GM15510 (cell line): ENCODE measurements around the gene ZNF37A.

Experiments
- POLR2A ChIP-seq: IDR thresholded peaks from 3 replicates; pipeline ENCODE4 v1.6.1; 2011; ENCODE audit warnings: borderline replicate concordance; ENCODE audit not compliant: insufficient read length; ENCODE audit errors: extremely low read depth

The ZNF37A gene

GRCh38 chr10:38094158-38094926, at the start of gene ZNF37A:
TSS of gene ZNF37A (plus strand) at chr10:38094337. CDS start at chr10:38096618, 2,281 bp downstream.
- peak; percentile 65 for TF ChIP-seq POLR2A

DNA sequence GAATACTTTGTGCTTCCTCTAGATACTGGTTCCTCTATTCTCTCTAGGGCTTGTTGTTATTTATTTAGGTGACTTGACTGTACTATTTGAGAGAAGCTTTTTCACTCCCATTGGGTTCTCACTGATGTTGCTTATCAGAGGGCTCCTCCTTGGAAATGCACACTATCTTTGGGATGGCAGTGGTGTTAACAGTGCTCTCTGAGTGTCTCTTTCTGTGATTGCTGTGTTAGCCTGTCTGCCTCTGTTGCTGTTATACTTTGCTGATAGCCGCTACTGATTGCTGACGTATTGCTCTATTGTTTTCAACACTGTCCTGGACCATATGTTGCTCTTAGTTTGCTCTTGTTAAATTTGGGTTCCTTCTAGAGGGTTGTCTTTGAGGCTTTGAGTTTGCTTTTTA, 49.0 kb upstream of the ZNF37A start:
- no peak for TF ChIP-seq POLR2A

DNA sequence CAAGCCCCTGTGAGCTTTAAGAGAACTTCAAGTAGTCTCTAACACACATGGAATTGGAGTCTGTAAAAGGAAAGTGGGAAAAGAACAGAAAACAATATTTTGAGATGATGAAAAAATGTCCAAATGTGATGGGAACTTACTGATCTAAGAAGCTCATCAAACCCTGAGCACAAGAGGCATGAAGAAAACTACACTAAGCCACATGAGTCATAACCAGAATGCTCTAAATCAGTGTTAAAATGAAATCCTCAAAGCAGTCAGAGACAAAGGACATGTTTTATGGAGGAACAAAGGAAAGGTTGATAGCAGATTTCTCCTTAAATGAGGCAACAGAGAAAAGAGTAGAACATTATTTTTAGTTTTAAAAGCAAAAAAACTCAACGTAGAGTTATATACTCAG, 46.5 kb upstream of the ZNF37A start:
- TF ChIP-seq POLR2A, result no peak

DNA sequence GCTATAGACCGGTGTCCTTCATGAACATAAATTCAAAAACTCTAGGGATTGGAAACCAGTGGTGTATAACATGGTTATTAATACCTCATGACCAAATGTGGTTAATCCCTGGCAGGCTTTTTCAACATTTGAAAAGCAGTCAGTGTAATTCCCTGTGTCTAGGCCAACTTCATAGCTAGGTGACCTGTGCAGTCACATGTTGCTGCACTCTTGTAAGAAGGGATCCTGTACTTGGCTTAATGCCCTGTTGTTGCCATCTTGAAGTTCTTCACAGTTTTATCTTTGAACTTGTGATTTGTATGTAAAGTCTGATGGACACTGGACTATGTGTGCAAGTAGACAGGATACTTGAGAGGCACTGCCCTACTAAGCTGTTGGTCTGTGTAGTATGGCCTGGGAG, 43.9 kb upstream of the ZNF37A start:
- no peak for TF ChIP-seq POLR2A

GRCh38 chr10:38054361-38054797, 39.8 kb upstream of the ZNF37A start:
- TF ChIP-seq POLR2A, result no peak

GRCh38 chr10:38070501-38070900, 23.6 kb upstream of the ZNF37A start:
- TF ChIP-seq POLR2A, result no peak

DNA sequence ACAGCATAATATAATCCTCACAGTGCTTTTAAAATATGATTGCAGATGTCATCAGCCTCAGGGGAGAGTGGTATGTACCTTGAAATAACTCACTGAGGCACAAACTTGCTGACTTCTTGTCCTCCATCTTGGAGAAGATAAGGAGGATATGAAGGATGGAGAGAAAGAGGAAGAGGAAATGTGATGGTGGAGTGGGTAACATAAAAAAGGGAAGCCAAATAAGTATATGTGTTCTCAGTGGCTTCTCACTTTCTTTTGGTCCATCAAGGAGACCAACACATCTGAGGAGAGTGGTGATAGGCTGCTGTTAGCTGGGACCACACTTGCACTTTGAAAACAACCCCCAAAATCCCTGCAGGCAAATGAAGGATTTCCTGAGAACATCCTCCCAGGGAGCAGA, 21.6 kb upstream of the ZNF37A start:
- TF ChIP-seq POLR2A, result no peak

DNA sequence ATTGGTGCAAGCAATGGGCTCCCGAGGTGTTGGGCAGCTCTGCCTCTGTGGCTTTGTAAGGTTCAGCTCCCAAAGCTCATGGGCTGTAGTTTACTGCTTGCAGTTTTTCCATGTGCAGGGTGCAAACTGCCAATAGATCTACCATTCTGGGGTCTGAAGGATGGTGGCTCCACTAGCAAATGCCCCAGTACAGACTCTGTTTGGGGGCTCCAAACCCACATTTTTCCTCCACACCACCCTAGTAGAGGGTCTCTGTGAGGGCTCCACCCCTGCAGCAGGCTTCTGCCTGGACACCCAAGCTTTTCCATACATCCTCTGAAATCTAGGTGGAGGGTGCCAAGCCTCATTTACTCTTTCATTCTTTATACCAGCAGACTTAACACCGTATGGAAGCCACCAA, 17.4 kb upstream of the ZNF37A start:
- no peak for TF ChIP-seq POLR2A

- TF ChIP-seq POLR2A, result no peak
These were observed 350 bp upstream of the ZNF37A start for GRCh38 chr10:38093816-38094157.

DNA sequence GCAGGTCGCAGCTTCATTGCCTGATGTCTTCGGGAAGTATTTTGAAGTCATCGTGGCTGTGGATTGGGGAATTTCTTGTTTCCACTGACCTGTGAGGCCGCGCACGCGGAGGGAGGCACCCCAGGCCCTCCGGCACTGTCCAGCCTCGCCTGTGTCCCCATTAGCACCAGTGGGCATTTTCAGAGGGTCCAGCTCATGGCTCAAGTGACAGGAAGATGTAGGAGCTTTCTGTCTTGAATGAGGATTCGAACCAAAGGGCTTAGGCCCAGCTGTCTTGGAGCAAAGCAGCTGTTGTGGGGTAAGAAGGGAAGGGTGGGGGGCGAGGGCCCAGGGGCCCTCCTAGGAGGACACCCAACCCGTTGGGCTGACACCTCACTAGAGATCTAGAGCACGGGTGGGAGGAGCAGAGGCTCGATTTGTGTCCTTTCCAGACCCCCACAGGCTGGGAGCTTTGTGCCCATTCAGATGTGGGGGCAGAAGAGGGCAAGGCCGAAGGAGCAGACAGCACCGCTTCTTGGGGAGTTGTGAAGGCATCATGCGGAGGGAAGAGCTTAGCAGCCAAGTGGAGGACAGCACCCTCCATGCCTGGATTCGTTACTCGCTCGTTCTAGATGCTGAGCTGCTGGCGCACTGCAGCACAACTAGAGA, 914 bp downstream of the ZNF37A start:
- TF ChIP-seq POLR2A, result no peak

GRCh38 chr10:38102880-38103279, 8.7 kb downstream of the ZNF37A start:
- no peak for TF ChIP-seq POLR2A

DNA sequence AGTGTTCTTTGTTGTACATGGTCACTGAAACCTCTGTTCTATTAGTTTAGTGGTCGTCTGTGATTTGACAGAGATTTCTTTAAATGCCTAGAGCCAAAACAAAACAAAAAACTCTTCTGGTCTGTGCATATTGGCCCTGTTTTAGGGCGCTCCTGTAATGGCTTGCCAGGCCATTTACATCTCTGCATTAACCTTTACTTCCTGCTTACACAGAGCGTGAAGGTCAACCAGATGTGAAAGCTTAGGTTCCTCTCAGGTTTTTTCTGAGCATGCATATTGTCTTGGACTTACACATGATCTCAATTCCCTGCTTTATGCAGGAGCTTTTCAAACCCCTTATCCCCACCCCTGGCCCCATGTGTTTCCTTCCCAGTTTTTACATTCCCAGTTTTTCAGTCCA, 9.6 kb downstream of the ZNF37A start:
- TF ChIP-seq POLR2A, result no peak

- TF ChIP-seq POLR2A, result no peak
These were observed 18.0 kb downstream of the ZNF37A start for GRCh38 chr10:38112159-38112558.

DNA sequence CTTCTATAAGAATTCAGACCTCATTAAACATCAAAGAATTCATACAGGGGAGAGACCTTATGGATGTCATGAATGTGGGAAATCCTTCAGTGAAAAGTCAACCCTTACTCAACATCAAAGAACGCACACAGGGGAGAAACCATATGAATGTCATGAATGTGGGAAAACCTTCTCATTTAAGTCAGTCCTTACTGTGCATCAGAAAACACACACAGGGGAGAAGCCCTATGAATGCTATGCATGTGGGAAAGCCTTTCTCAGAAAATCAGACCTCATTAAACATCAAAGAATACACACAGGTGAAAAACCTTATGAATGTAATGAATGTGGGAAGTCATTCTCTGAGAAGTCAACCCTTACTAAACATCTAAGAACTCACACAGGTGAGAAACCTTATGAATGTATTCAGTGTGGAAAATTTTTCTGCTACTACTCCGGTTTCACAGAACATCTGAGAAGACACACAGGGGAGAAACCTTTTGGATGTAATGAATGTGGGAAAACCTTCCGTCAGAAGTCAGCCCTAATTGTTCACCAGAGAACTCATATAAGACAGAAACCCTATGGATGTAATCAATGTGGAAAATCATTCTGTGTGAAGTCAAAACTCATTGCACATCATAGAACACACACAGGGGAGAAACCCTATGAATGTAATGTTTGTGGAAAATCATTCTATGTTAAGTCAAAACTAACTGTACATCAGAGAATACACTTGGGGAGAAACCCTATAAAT, 24.1 kb downstream of the ZNF37A start:
- no peak for TF ChIP-seq POLR2A

DNA sequence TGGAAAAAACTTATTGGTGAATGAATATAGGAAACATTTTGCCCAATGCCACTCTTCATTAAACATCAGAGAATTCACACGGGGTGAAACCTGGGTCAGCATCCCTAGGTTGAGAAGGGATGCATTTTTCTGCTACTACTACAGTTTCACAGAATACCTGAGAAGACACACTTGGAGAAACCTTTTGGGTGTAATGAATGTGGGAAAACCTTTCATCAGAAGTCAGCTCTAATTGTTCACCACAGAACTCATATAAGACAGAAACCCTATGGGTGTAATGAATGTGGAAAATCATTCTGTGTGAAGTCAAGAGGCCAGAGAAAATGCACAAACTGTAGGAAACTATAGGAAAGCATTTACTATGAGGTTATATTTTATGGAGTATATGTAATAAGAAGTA, 24.9 kb downstream of the ZNF37A start:
- no peak for TF ChIP-seq POLR2A

GRCh38 chr10:38127812-38128211, 33.7 kb downstream of the ZNF37A start:
- no peak for TF ChIP-seq POLR2A

- no peak for TF ChIP-seq POLR2A
These were observed 49.5 kb downstream of the ZNF37A start for GRCh38 chr10:38143587-38143986.
